ENCODE results near the gene MAVS. TPM values are rescaled to one million over a fixed set of nuclear protein-coding genes. Genes with fewer than 3 reads are reported as not detected.
A peak's percentile ranks its signal among the peaks of the same experiment; 100 is the strongest.

Gene MAVS
- total and polyA plus RNA-seq, 10 donors = 4.1 to 45.0 (median 35.3) TPM

GRCh38 chr20:3885715-3886114 lies 39.1 kb downstream of the MAVS start:
- no peaks in the 10 kb centered on the region for H3K36me3 ChIP-seq
- TF ChIP-seq CTCF (IDR thresholded peaks at IDR 0.05 in 8 of 11, conservative IDR thresholded peaks at IDR 0.05 in 3 of 11) = no peak
- no peak for TF ChIP-seq POLR2A (IDR thresholded peaks at IDR 0.05)
- H3K4me3 ChIP-seq = no peak overlapping the region
- no peaks in the 10 kb centered on the region for H3K27me3 ChIP-seq (replicated peaks in 1 of 7)
- 88 to 94% (median 94%) methylated on average over 3 of the region's 3 CpGs for WGBS, 5 donors
- no peak overlapping the region for H3K27ac ChIP-seq
- H3K9me3 ChIP-seq = no peaks in the 10 kb centered on the region
- intact Hi-C loops (cut with DNase I; ENCODE audit: low total_unique reads) = no loop called here
- no peak for DNase-seq
- H3K4me1 ChIP-seq = peaks cover 9 to 33% (median 19%) of the 10 kb centered on the region in 6 donors

- intact Hi-C loops (cut with DNase I; ENCODE audit: low total_unique reads) = no loop called here
- Histone ChIP-seq H3K36me3 (no peaks in the 10 kb centered on the region), H3K4me1 (peaks cover 31 to 56% (median 42%) of the 10 kb centered on the region in 6 donors), H3K4me3 (peak overlapping the region; percentile 55 to 99 (median 94)), H3K9me3 (no peaks in the 10 kb centered on the region), H3K27me3 (replicated peaks in 1 of 7) (no peaks in the 10 kb centered on the region), H3K27ac (peak overlapping the region; percentile 97 to 100 (median 98))
- no peak for DNase-seq
- TF ChIP-seq POLR2AphosphoS5 (IDR thresholded peaks at IDR 0.05) = no peak
- no peak for TF ChIP-seq CTCF (IDR thresholded peaks at IDR 0.05 in 8 of 11, conservative IDR thresholded peaks at IDR 0.05 in 3 of 11)
- no peak for TF ChIP-seq POLR2A (IDR thresholded peaks at IDR 0.05)
- 18 to 30% (median 23%) methylated on average over 15 of the region's 15 CpGs for WGBS, 5 donors
Measured at GRCh38 chr20:3887876-3888620, 41.4 kb downstream of the MAVS start.

GRCh38 chr20:3888622-3889488 lies 42.2 kb downstream of the MAVS start, which contains the start of gene PANK2:
PANK2 (plus strand) TSS chr20:3889387.
- Histone ChIP-seq H3K4me3 (peak within 1 kb of the TSS; percentile 55 to 99 (median 94)), H3K27ac (peak within 1 kb of the TSS; percentile 97 to 100 (median 98)), H3K36me3 (no peaks in the 10 kb centered on the region), H3K4me1 (peaks cover 39 to 64% (median 50%) of the 10 kb centered on the region in 6 donors), H3K9me3 (no peaks in the 10 kb centered on the region), H3K27me3 (replicated peaks in 1 of 7) (no peaks in the 10 kb centered on the region)
- DNase-seq = peak; percentile 100
- WGBS, 5 donors = 0 to 1% (median 0%) methylated on average over 45 to 72 of the region's 72 CpGs
- peak; percentile 98 to 99 (median 98) for TF ChIP-seq POLR2AphosphoS5 (IDR thresholded peaks at IDR 0.05)
- TF ChIP-seq POLR2A (IDR thresholded peaks at IDR 0.05) = peak; percentile 77 to 91 (median 85)
- TF ChIP-seq CTCF (IDR thresholded peaks at IDR 0.05 in 8 of 11, conservative IDR thresholded peaks at IDR 0.05 in 3 of 11) = peak in 10 of 11 experiments; percentile 7 to 53 (median 40)
- intact Hi-C loops (cut with DNase I; ENCODE audit: low total_unique reads) = no loop called here
